ENCODE data around the gene STXBP6. TPM values are rescaled to one million over a fixed set of nuclear protein-coding genes. Genes with fewer than 3 reads are reported as not detected.
"Not testable (repeated sequence)": the region's sequence is repeated elsewhere in the genome, so short reads cannot be mapped to it uniquely, and the experiment has no call there.

Gene STXBP6
- total and polyA plus RNA-seq, 4 donors = 0.05 to 10.5 (median 2.3) TPM

DNA sequence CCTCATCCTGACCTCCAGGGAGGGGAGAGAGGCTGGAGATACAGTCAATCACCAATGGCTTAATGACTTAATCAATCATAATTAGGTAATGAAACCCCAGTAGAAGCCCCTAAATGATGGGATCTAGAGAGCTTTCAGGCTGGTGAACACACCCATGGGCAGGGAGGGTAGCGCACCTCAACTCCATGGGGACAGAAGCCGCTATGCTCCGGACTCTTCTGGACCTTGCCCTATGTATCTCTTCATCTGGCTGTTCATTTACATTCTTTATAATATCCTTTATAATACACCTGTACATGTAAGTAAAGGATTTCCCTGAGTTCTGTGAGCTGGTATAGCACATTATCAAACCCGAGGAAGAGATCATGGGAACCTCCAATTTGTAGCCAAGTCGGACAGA is 205.9 kb downstream of the STXBP6 start:
- H3K27me3 ChIP-seq (ENCODE audit: control insufficient read depth in 1 of 2, insufficient read depth in 2 of 2, low read length in 1 of 2) = no peaks in the 10 kb centered on the region
- H3K4me1 ChIP-seq (ENCODE audit: control insufficient read depth in 1 of 2, insufficient read depth in 2 of 2, low read length in 2 of 2) = no peaks in the 10 kb centered on the region
- DNase-seq = no peak
- ATAC-seq (ENCODE audit: low FRiP score) = no peak
- H3K36me3 ChIP-seq (ENCODE audit: control insufficient read depth in 1 of 2, insufficient read depth in 2 of 2, low read length in 1 of 2) = no peaks in the 10 kb centered on the region
- H3K27ac ChIP-seq (ENCODE audit: low read depth in 1 of 2, low read length in 2 of 2) = no peak overlapping the region
- H3K4me3 ChIP-seq (ENCODE audit: low read length in 2 of 2) = no peak overlapping the region
- WGBS, 2 donors = 96 to 97% methylated on average over 5 of the region's 5 CpGs
- no peaks in the 10 kb centered on the region for H3K9me3 ChIP-seq (ENCODE audit: control insufficient read depth, low read length)
- intact Hi-C loops (cut with DNase I) = no loop called here

DNA sequence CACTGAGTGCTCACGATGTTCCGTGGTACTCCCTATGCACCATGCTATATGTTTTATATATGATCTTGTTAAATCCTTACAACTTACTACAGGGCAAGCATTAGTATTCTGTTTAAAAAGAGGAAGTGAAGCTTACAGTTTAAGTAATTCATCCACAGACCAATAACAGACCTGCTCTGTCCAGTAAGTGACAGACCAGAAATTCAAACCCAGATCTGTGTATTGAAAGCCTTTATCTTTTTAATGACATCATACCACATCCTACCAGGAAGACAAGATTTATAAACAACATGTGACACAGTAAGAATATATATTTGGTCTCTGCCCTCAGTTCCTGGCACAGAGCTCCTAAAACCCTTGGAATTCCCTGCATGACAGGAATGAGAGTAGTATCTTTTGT is 206.5 kb downstream of the STXBP6 start:
- H3K36me3 ChIP-seq (ENCODE audit: control insufficient read depth in 1 of 2, insufficient read depth in 2 of 2, low read length in 1 of 2) = no peaks in the 10 kb centered on the region
- WGBS, 2 donors = 81 to 86% methylated on average over 2 of the region's 2 CpGs
- ATAC-seq (ENCODE audit: low FRiP score) = no peak
- H3K27me3 ChIP-seq (ENCODE audit: control insufficient read depth in 1 of 2, insufficient read depth in 2 of 2, low read length in 1 of 2) = no peaks in the 10 kb centered on the region
- no peaks in the 10 kb centered on the region for H3K9me3 ChIP-seq (ENCODE audit: control insufficient read depth, low read length)
- intact Hi-C loops (cut with DNase I) = no loop called here
- H3K27ac ChIP-seq (ENCODE audit: low read depth in 1 of 2, low read length in 2 of 2) = no peak overlapping the region
- no peak for DNase-seq
- H3K4me3 ChIP-seq (ENCODE audit: low read length in 2 of 2) = no peak overlapping the region
- no peaks in the 10 kb centered on the region for H3K4me1 ChIP-seq (ENCODE audit: control insufficient read depth in 1 of 2, insufficient read depth in 2 of 2, low read length in 2 of 2)

DNA sequence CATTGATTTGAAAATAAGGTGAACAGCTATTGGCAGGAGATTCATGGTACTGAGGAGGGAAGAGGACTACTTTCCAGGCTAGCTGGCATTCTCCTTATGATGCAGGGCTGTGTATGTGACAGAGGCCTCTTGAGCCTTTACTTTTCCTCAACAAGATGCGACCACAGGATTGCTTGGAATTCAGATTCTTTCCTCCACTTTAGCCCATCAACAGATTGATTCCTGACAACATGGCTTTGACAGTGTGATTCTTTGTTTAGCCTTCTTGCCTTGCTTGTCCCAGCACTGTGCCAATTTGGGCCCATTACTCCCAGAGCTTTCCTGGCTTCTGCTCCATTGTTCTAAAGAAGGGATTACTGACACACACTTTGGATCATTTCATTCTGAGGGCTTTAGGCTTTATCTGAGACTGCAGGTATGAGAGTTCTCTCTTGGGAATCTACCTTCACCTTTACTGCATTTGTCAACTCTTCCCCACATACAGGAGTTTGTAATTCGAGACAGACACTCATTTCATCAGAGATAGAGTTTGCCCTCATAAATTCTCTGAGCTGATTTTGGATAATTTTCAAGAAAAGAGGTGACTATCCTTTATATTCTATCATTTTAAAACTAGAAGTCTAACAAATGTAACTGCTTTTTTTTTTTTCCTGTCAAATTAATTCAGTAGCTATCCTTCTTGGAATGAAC is 209.6 kb downstream of the STXBP6 start:
- no peaks in the 10 kb centered on the region for H3K36me3 ChIP-seq (ENCODE audit: control insufficient read depth in 1 of 2, insufficient read depth in 2 of 2, low read length in 1 of 2)
- DNase-seq (no peak), ATAC-seq (ENCODE audit: low FRiP score) (no peak)
- H3K4me1 ChIP-seq (ENCODE audit: control insufficient read depth in 1 of 2, insufficient read depth in 2 of 2, low read length in 2 of 2) = no peaks in the 10 kb centered on the region
- no peaks in the 10 kb centered on the region for H3K27me3 ChIP-seq (ENCODE audit: control insufficient read depth in 1 of 2, insufficient read depth in 2 of 2, low read length in 1 of 2)
- no peak overlapping the region for H3K4me3 ChIP-seq (ENCODE audit: low read length in 2 of 2)
- intact Hi-C loops (cut with DNase I) = no loop called here
- WGBS, 2 donors = 77 to 78% methylated on average over 2 of the region's 2 CpGs
- H3K9me3 ChIP-seq (ENCODE audit: control insufficient read depth, low read length) = no peaks in the 10 kb centered on the region
- no peak overlapping the region for H3K27ac ChIP-seq (ENCODE audit: low read depth in 1 of 2, low read length in 2 of 2)

DNA sequence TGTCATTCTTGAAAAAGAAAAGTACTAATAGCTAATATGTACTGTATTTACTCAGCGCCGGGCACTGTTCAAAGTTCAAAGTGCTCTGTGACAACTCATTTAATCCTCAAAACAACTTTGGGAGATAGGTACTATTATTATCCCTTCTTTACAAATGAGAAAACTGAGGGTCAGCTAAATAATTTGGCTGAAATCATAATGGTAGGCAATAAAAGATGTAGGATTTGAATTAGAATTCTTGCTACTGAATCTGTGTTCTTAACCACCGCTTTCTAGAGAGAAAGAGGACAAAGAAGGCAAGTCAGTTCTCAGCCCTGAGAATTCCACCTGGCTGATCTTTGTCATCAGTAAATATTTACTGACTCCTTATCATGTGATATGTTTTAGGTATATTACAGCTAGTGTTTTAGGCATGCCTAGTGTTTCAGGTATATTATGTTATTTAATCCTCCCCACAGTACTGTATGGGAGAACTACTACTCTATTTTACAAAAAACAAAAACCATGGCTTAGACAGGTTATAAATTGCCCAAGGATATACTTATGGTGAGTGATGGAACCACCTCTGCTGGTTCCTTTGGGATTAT is 210.2 kb downstream of the STXBP6 start:
- Histone ChIP-seq H3K4me1 (ENCODE audit: control insufficient read depth in 1 of 2, insufficient read depth in 2 of 2, low read length in 2 of 2) (no peaks in the 10 kb centered on the region), H3K4me3 (ENCODE audit: low read length in 2 of 2) (no peak overlapping the region), H3K9me3 (ENCODE audit: control insufficient read depth, low read length) (no peaks in the 10 kb centered on the region), H3K27ac (ENCODE audit: low read depth in 1 of 2, low read length in 2 of 2) (no peak overlapping the region), H3K27me3 (ENCODE audit: control insufficient read depth in 1 of 2, insufficient read depth in 2 of 2, low read length in 1 of 2) (no peaks in the 10 kb centered on the region), H3K36me3 (ENCODE audit: control insufficient read depth in 1 of 2, insufficient read depth in 2 of 2, low read length in 1 of 2) (no peaks in the 10 kb centered on the region)
- intact Hi-C loops (cut with DNase I) = no loop called here
- ATAC-seq (ENCODE audit: low FRiP score) = no peak
- DNase-seq = no peak
- 88 to 90% methylated on average over 3 of the region's 3 CpGs for WGBS, 2 donors

DNA sequence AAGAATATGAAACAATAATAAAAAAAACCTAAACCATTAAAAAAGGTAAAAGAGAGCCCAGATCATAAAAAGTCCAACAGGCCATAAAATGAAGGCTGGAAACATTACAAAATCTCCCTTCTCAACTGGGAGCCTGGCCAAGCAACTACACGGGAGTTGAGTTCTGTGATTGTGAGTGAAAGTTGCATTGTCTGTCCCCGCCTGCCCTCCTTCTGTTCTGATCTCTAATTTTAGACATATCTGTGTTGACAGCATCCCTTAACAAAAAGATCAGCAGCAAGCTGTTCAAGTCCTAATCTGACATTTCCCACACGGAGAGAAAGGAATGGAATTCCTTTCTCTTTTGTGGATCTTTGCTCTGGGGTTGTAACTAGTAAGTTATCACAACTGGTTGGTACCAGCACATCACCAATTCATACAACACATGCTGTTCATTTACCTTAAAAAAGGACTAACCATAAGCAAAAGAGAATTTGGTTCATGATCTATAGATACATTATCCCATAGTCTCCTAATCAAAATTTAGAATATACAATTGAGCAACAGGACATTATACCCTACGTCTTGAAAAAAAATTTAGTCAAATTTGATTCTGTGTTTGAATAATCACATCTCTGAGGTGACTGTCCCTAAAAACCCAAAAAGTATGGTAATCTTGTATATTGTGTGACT is 210.9 kb downstream of the STXBP6 start:
- no peak for DNase-seq
- H3K36me3 ChIP-seq (ENCODE audit: control insufficient read depth in 1 of 2, insufficient read depth in 2 of 2, low read length in 1 of 2) = no peaks in the 10 kb centered on the region
- no peak for ATAC-seq (ENCODE audit: low FRiP score)
- 28 to 31% methylated on average over 4 of the region's 4 CpGs for WGBS, 2 donors
- no peaks in the 10 kb centered on the region for H3K9me3 ChIP-seq (ENCODE audit: control insufficient read depth, low read length)
- no peaks in the 10 kb centered on the region for H3K4me1 ChIP-seq (ENCODE audit: control insufficient read depth in 1 of 2, insufficient read depth in 2 of 2, low read length in 2 of 2)
- H3K27ac ChIP-seq (ENCODE audit: low read depth in 1 of 2, low read length in 2 of 2) = no peak overlapping the region
- no peak overlapping the region for H3K4me3 ChIP-seq (ENCODE audit: low read length in 2 of 2)
- intact Hi-C loops (cut with DNase I) = no loop called here
- no peaks in the 10 kb centered on the region for H3K27me3 ChIP-seq (ENCODE audit: control insufficient read depth in 1 of 2, insufficient read depth in 2 of 2, low read length in 1 of 2)

DNA sequence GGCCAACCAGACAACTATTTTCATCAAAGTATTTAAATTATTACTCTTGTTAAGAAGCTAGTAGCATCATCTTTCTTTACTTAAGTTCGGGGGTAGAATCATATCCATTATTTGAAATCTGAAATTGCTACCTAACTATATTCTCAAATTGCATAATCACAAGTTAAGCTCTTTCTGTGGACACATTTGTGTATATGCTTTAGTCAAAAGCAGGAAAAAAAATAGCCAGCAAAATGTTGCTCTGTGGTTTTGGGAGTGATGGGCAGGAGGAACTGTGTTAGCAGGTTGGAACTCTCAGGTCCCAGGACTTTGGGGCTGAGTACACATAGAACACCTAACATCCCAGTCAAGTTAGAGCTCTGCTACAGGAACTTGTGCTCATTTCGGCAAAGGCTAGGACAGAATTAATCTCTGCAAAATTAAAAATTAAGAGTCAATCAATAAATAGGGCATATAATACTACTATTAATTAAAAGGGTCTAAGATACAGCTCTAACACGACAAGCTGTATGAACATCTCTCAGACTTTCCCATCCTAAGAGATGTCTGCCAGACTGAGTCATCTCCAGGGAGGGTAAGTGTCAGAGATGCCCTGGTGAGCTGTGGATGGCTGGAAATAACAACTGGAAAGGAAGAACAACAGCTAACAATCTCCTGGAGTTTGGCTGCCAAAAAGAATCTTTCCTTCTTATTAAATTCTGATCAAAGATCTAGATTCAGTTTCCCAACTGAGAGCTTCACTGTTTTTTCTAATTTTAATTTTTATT is 212.5 kb downstream of the STXBP6 start:
- intact Hi-C loops (cut with DNase I) = no loop called here
- peaks cover 2% of the 10 kb centered on the region for H3K9me3 ChIP-seq (ENCODE audit: control insufficient read depth, low read length)
- no peak for DNase-seq
- H3K36me3 ChIP-seq (ENCODE audit: control insufficient read depth in 1 of 2, insufficient read depth in 2 of 2, low read length in 1 of 2) = no peaks in the 10 kb centered on the region
- no peak overlapping the region for H3K4me3 ChIP-seq (ENCODE audit: low read length in 2 of 2)
- no peak for ATAC-seq (ENCODE audit: low FRiP score)
- WGBS, 2 donors = 76 to 82% methylated on average over 3 of the region's 3 CpGs
- H3K27me3 ChIP-seq (ENCODE audit: control insufficient read depth in 1 of 2, insufficient read depth in 2 of 2, low read length in 1 of 2) = no peaks in the 10 kb centered on the region
- no peaks in the 10 kb centered on the region for H3K4me1 ChIP-seq (ENCODE audit: control insufficient read depth in 1 of 2, insufficient read depth in 2 of 2, low read length in 2 of 2)
- no peak overlapping the region for H3K27ac ChIP-seq (ENCODE audit: low read depth in 1 of 2, low read length in 2 of 2)

DNA sequence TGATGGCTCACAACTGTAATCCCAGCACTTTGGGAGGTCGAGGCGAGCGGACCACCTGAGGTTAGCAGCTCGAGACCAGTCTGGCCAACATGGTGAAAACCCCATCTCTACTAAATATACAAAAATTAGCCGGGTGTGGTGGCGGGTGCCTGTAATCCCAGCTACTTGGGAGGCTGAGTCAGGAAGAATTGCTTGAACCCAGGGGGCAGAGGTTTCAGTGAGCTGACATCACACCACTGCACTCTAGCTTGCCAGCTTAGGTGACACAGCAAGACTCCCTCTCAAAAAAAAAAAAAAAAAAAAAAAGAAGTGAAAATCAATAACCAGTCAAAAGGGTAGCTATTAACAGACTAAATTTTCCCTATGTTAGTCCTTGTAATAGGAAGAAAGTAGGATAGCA is 213.6 kb downstream of the STXBP6 start:
- H3K27me3 ChIP-seq (ENCODE audit: control insufficient read depth in 1 of 2, insufficient read depth in 2 of 2, low read length in 1 of 2); H3K36me3 ChIP-seq (ENCODE audit: control insufficient read depth in 1 of 2, insufficient read depth in 2 of 2, low read length in 1 of 2); H3K4me1 ChIP-seq (ENCODE audit: control insufficient read depth in 1 of 2, insufficient read depth in 2 of 2, low read length in 2 of 2); H3K4me3 ChIP-seq (ENCODE audit: low read length in 2 of 2); H3K27ac ChIP-seq (ENCODE audit: low read depth in 1 of 2, low read length in 2 of 2); DNase-seq; ATAC-seq (ENCODE audit: low FRiP score); intact Hi-C loops (cut with DNase I); H3K9me3 ChIP-seq (ENCODE audit: control insufficient read depth, low read length): not testable (repeated sequence)
- 78 to 95% methylated on average over 6 of the region's 6 CpGs for WGBS, 2 donors

DNA sequence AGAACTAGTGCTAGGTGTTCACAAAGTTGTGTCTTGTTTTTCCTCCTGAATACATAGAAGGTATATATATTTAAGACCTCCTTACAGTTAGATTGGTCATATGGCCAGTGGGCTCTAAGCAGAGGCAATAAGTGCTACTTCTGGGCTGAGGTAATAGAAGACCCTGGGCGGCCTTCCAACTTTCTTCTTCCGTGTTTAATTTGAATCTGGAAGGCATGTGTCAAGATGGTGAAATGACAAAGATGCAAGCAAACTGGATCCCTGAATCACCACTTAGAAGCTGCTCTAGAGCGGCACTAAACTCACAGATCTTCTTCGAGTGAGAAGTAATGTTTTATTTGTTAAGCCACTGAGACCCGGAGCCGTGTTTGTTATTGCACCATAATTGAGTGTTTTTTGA is 215.0 kb downstream of the STXBP6 start:
- no peaks in the 10 kb centered on the region for H3K27me3 ChIP-seq (ENCODE audit: control insufficient read depth in 1 of 2, insufficient read depth in 2 of 2, low read length in 1 of 2)
- WGBS, 2 donors = 42 to 51% methylated on average over 6 of the region's 6 CpGs
- DNase-seq (no peak), ATAC-seq (ENCODE audit: low FRiP score) (no peak)
- no peak overlapping the region for H3K27ac ChIP-seq (ENCODE audit: low read depth in 1 of 2, low read length in 2 of 2)
- peaks cover 2% of the 10 kb centered on the region for H3K9me3 ChIP-seq (ENCODE audit: control insufficient read depth, low read length)
- H3K4me3 ChIP-seq (ENCODE audit: low read length in 2 of 2) = no peak overlapping the region
- no peaks in the 10 kb centered on the region for H3K36me3 ChIP-seq (ENCODE audit: control insufficient read depth in 1 of 2, insufficient read depth in 2 of 2, low read length in 1 of 2)
- intact Hi-C loops (cut with DNase I) = no loop called here
- no peaks in the 10 kb centered on the region for H3K4me1 ChIP-seq (ENCODE audit: control insufficient read depth in 1 of 2, insufficient read depth in 2 of 2, low read length in 2 of 2)
